Left ventricle myocardium inferior (tissue), 1 donor: Measurements from ENCODE around the gene NCOA7. TPM values are rescaled to one million over a fixed set of nuclear protein-coding genes. Genes with fewer than 3 reads are reported as not detected.
A peak's percentile ranks its signal among the peaks of the same experiment; 100 is the strongest.
"Not testable (repeated sequence)": the region's sequence is repeated elsewhere in the genome, so short reads cannot be mapped to it uniquely, and the experiment has no call there.

ENCODE experiments used
- DNase-seq: peaks from one replicate; pipeline ENCODE4 v3.0.0-alpha.2; 2020
- H3K27ac ChIP-seq: fragments of 200-600 bp; replicated peaks from 2 replicates; pipeline ENCODE4 v1.8.0; 2021
- H3K27me3 ChIP-seq: fragments of 200-600 bp; 2 replicates; pipeline ENCODE4 v1.8.0; 2021; ENCODE audit warnings: low read depth
- H3K36me3 ChIP-seq: fragments of 200-600 bp; 2 replicates; pipeline ENCODE4 v1.8.0; 2021
- H3K4me1 ChIP-seq: fragments of 200-600 bp; 2 replicates; pipeline ENCODE4 v1.8.0; 2021
- H3K4me3 ChIP-seq: fragments of 200-600 bp; 2 replicates; pipeline ENCODE4 v1.8.0; 2021; ENCODE audit warnings: mild to moderate bottlenecking, moderate library complexity
- H3K9me3 ChIP-seq: fragments of 200-600 bp; replicated peaks from 2 replicates; pipeline ENCODE4 v1.8.0; 2021
- intact Hi-C: fragments of 100-400 bp; cut with micrococcal nuclease; formaldehyde crosslinking; loops from one replicate; pipeline ENCODE4 v1.11.0; 2022
- total RNA-seq: library from RNA; stranded (reverse); fragmentation: NEBNext Ultra II Directional; extraction: Animal tissue kit (Norgen Biotek cat#: 25700); gene quantifications from one replicate; pipeline ENCODE4 v1.2.1, GENCODE V29; 2021
- TF ChIP-seq, protein P1 (sequence below): fragments of 200-600 bp; IDR thresholded peaks from 2 replicates; pipeline ENCODE4 v1.8.0; 2021; ENCODE audit warnings: antibody characterized with exemption, mild to moderate bottlenecking, borderline replicate concordance
- donor health status: DM: no; HTN: yes; CAD: no; lungs with severe emphysema.

The NCOA7 gene
- total RNA-seq, 1 donor from 2014 or later = 10.3 TPM

DNA sequence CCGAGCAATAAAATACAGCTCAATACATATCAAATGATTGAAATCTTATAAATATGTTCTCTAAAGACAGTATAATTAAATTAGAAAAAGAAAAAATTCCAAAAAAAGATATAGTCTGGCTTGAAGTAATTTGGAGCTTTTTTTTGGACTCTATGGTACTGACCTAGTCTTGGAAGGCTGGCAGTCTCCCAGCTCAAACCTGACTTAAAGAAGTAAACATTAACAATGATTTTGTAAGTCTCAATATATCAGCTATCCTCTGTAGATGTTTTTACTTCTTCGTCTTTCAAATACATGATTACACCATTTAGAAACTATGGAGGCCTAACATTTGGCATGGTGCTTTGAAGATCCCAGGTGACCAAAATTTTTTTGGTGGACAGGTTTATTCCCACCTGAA, 180.0 kb downstream of the NCOA7 start:
- intact Hi-C loops = no loop called here
- no peaks in the 10 kb centered on the region for H3K9me3 ChIP-seq
- no peak overlapping the region for H3K4me3 ChIP-seq
- DNase-seq = no peak
- H3K27ac ChIP-seq = no peak overlapping the region
- peaks cover 30% of the 10 kb centered on the region for H3K36me3 ChIP-seq
- TF ChIP-seq, protein P1, sequence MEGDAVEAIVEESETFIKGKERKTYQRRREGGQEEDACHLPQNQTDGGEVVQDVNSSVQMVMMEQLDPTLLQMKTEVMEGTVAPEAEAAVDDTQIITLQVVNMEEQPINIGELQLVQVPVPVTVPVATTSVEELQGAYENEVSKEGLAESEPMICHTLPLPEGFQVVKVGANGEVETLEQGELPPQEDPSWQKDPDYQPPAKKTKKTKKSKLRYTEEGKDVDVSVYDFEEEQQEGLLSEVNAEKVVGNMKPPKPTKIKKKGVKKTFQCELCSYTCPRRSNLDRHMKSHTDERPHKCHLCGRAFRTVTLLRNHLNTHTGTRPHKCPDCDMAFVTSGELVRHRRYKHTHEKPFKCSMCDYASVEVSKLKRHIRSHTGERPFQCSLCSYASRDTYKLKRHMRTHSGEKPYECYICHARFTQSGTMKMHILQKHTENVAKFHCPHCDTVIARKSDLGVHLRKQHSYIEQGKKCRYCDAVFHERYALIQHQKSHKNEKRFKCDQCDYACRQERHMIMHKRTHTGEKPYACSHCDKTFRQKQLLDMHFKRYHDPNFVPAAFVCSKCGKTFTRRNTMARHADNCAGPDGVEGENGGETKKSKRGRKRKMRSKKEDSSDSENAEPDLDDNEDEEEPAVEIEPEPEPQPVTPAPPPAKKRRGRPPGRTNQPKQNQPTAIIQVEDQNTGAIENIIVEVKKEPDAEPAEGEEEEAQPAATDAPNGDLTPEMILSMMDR = no peak
- H3K4me1 ChIP-seq = no peaks in the 10 kb centered on the region
- H3K27me3 ChIP-seq = no peaks in the 10 kb centered on the region

DNA sequence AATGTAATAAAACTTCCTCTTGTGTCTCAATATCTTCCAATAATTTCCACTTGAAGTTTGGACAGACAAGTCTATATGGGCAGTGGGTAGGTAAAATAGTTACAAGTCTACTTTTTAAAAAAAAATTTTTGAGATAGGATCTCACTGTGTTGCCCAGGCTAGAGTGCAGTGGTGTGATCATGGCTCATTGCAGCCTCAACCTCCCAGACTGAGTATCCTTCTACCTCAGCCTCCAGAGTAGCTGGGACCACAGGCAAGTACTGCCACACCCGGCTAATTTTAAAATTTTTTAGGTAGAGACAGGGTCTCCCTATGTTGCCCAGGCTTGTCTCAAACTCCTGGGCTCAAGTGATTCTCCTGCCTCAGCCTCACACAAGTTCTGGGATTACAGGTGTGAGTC, 181.7 kb downstream of the NCOA7 start:
- H3K27me3 ChIP-seq, H3K27ac ChIP-seq, H3K9me3 ChIP-seq, intact Hi-C loops, H3K4me3 ChIP-seq, H3K4me1 ChIP-seq, DNase-seq: not testable (repeated sequence)
- H3K36me3 ChIP-seq = peaks cover 23% of the 10 kb centered on the region

DNA sequence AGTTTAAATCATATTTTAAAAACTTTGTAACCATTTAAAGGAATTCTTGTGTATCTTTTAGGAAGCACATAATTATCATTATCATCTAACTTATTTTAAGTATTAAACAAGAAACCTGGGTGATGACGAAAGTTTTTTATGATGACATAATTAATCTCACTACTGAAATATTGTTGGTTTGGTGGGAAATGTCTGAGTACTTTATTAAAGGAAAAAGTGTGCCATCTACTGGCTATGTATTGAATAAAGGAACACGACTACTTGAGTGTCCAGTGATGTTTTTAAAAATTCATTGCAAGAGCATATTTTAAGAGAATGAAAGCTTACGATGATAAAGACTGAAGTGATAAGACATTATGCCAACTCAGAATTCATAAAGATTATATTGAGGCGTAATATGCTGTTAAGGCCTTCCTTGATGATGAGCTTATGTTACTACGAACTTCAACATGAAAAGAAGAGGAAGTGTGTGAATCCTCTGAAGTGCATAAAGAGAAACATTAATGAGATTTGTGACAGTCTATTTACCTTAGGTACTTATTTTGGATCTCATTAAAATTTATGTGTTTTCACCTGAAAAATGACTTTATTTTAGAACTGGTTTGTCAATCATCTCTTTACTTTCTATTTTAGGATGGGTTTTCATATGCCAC, 183.6 kb downstream of the NCOA7 start:
- Histone ChIP-seq H3K4me1 (no peaks in the 10 kb centered on the region), H3K36me3 (peaks cover 10% of the 10 kb centered on the region), H3K27ac (no peak overlapping the region), H3K4me3 (no peak overlapping the region), H3K9me3 (no peaks in the 10 kb centered on the region), H3K27me3 (no peaks in the 10 kb centered on the region)
- intact Hi-C loops = no loop called here
- DNase-seq = no peak
- TF ChIP-seq, protein P1 = peak; percentile 68

DNA sequence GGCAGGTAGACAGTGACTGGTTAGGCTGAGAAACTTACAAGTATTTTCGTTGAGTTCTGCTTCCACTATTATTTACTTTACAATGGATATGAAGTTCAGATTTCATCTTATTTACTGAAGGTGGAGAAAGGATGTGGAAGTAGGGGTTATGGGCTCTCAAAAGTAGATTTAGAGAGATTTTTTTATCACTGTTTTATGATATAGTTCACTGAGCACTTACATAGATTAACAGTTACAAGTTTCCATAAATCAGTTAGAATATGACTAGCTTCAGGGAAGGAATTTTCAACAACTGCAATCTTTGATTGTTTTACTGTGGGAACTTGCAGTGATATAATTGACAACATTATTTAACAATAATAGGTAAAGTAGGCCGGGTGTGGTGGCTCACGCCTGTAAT, 188.3 kb downstream of the NCOA7 start:
- Histone ChIP-seq H3K27ac (no peak overlapping the region), H3K4me3 (no peak overlapping the region), H3K4me1 (no peaks in the 10 kb centered on the region), H3K36me3 (peaks cover 10% of the 10 kb centered on the region), H3K27me3 (no peaks in the 10 kb centered on the region), H3K9me3 (no peaks in the 10 kb centered on the region)
- TF ChIP-seq, protein P1 = no peak
- intact Hi-C loops = no loop called here
- DNase-seq = no peak

Other genes starting within 250 kb of the NCOA7 start
- gene HEY2, start 41.3 kb upstream of the NCOA7 start, total RNA-seq = 25.6 TPM
- 32.9 TPM for gene HINT3, start 165.8 kb downstream of the NCOA7 start, total RNA-seq
- 9.2 TPM for gene TRMT11, start 195.6 kb downstream of the NCOA7 start, total RNA-seq